ENCODE data around the gene DIAPH2. TPM values are rescaled to one million over a fixed set of nuclear protein-coding genes. Genes with fewer than 3 reads are reported as not detected.

DIAPH2 gene
- total and polyA plus RNA-seq, 12 donors, result 1.8 to 13.6 (median 10.1) TPM

GRCh38 chrX:96884027-96884426 lies 199.4 kb downstream of the DIAPH2 start:
- H3K27me3 ChIP-seq, result no peaks in the 10 kb centered on the region
- H3K4me1 ChIP-seq, result no peaks in the 10 kb centered on the region
- DNase-seq (no peak), ATAC-seq (no peak)
- intact Hi-C loops (cut with DNase I), result no loop called here
- no peak for TF ChIP-seq CTCF (IDR thresholded peaks at IDR 0.05)
- H3K4me3 ChIP-seq, result no peak overlapping the region
- peaks cover 0 to 12% (median 0%) of the 10 kb centered on the region in 9 donors for H3K36me3 ChIP-seq
- no peaks in the 10 kb centered on the region for H3K9me3 ChIP-seq
- H3K27ac ChIP-seq, result no peak overlapping the region
- WGBS, 2 donors, result 98 to 99% methylated on average over 12 to 13 of the region's 13 CpGs

- H3K9me3 ChIP-seq, result no peaks in the 10 kb centered on the region
- DNase-seq (no peak), ATAC-seq (peak in 2 of 8 donors; percentile 35 to 51)
- H3K36me3 ChIP-seq, result peaks cover 0 to 1% (median 0%) of the 10 kb centered on the region in 9 donors
- intact Hi-C loops (cut with DNase I), result no loop called here
- WGBS, 2 donors, result 42 to 73% methylated on average over 1 of the region's 1 CpG
- no peak overlapping the region for H3K4me3 ChIP-seq
- peaks cover 0 to 9% (median 0%) of the 10 kb centered on the region in 7 donors for H3K27me3 ChIP-seq
- no peak for TF ChIP-seq CTCF (IDR thresholded peaks at IDR 0.05)
- no peak overlapping the region for H3K27ac ChIP-seq
- H3K4me1 ChIP-seq, result peaks cover 0 to 4% (median 0%) of the 10 kb centered on the region in 9 donors
Measured at GRCh38 chrX:96889726-96890125, 205.1 kb downstream of the DIAPH2 start.

GRCh38 chrX:96906741-96907140 lies 222.1 kb downstream of the DIAPH2 start:
- no peak for TF ChIP-seq CTCF (IDR thresholded peaks at IDR 0.05)
- intact Hi-C loops (cut with DNase I), result no loop called here
- Histone ChIP-seq H3K27ac (no peak overlapping the region), H3K4me3 (no peak overlapping the region), H3K9me3 (no peaks in the 10 kb centered on the region), H3K27me3 (no peaks in the 10 kb centered on the region), H3K4me1 (peaks cover 0 to 24% (median 0%) of the 10 kb centered on the region in 9 donors), H3K36me3 (no peaks in the 10 kb centered on the region)
- whole genome bisulfite sequencing, 2 donors, result 83 to 87% methylated on average over 2 of the region's 2 CpGs
- ATAC-seq (peak in 2 of 8 donors; percentile 33 to 48), DNase-seq (no peak)

GRCh38 chrX:96907516-96908272 lies 223.1 kb downstream of the DIAPH2 start:
- H3K4me3 ChIP-seq, result no peak overlapping the region
- no peak for ATAC-seq
- DNase-seq, result no peak
- 46 to 54% methylated on average over 3 of the region's 3 CpGs for WGBS, 2 donors
- no peak for TF ChIP-seq CTCF (IDR thresholded peaks at IDR 0.05)
- peaks cover 0 to 24% (median 0%) of the 10 kb centered on the region in 9 donors for H3K4me1 ChIP-seq
- H3K9me3 ChIP-seq, result no peaks in the 10 kb centered on the region
- no peaks in the 10 kb centered on the region for H3K36me3 ChIP-seq
- intact Hi-C loops (cut with DNase I), result no loop called here
- H3K27ac ChIP-seq, result peak overlapping the region in 1 of 10 donors; percentile 1
- no peaks in the 10 kb centered on the region for H3K27me3 ChIP-seq

All from heart right ventricle (tissue), 16 donors.